GM12878 (cell line): Measurements from ENCODE around the gene GOLGA7B.

ENCODE experiments used
- ATF3 ChIP-seq: IDR thresholded peaks from 2 replicates; pipeline ENCODE4 v1.6.1; 2011; ENCODE audit warnings: low read depth, mild to moderate bottlenecking, low read length, moderate library complexity, borderline replicate concordance; ENCODE audit errors: extremely low read depth
- EP300 ChIP-seq, 2 experiments: fragments of 150-350 bp in 1 of 2; IDR thresholded peaks; 2 replicates each; pipeline ENCODE4 v1.6.1; 2011 to 2012; ENCODE audit warnings: low read depth in 2 of 2, low read length in 2 of 2, borderline replicate concordance in 1 of 2, improper control_type of control experiment in 1 of 2, inconsistent platforms in 1 of 2; ENCODE audit not compliant: control insufficient read depth in 1 of 2
- MTA2 ChIP-seq: fragments of 450-650 bp; IDR thresholded peaks from 2 replicates; pipeline ENCODE4 v1.6.1; 2016; ENCODE audit warnings: low read depth, mild to moderate bottlenecking, moderate library complexity
- TARDBP ChIP-seq: IDR thresholded peaks from 2 replicates; pipeline ENCODE4 v1.6.1; 2016; ENCODE audit warnings: borderline replicate concordance

GRCh38 chr10:97825020-97825760 is 24.5 kb upstream of the GOLGA7B start:
- TF ChIP-seq ATF3, result no peak
- TF ChIP-seq MTA2, result no peak
- TF ChIP-seq TARDBP, result no peak
- TF ChIP-seq EP300 (IDR thresholded peaks at IDR 0.05; ENCODE audit: borderline replicate concordance in 1 of 2, control insufficient read depth in 1 of 2, low read depth in 2 of 2, low read length in 2 of 2), result no peak
